Loucy (cell line): ENCODE results near the gene MNS1.

Experiments
- H2AFZ ChIP-seq: fragments of 200-600 bp; sonication (generic); 2 replicates; pipeline ENCODE4 v1.6.0; 2016; ENCODE audit warnings: antibody characterized with exemption, mild to moderate bottlenecking, low read length, moderate library complexity
- H3F3A ChIP-seq: fragments of 200-600 bp; 2 replicates; pipeline ENCODE4 v1.6.0; 2016; ENCODE audit warnings: antibody characterized with exemption, low read depth, mild to moderate bottlenecking
- H3K27me3 ChIP-seq: fragments of 200-600 bp; sonication (generic); 2 replicates; pipeline ENCODE4 v1.6.1; 2014; ENCODE audit warnings: low read length, mild to moderate bottlenecking; ENCODE audit not compliant: insufficient read depth, poor library complexity, severe bottlenecking
- H3K36me3 ChIP-seq: fragments of 200-600 bp; sonication (generic); 2 replicates; pipeline ENCODE4 v1.6.1; 2016; ENCODE audit warnings: low read length; ENCODE audit not compliant: insufficient read depth
- H3K4me1 ChIP-seq: fragments of 200-600 bp; sonication (generic); 2 replicates; pipeline ENCODE4 v1.5.1; 2014; ENCODE audit warnings: low read length, mild to moderate bottlenecking; ENCODE audit not compliant: insufficient read depth, poor library complexity, severe bottlenecking
- H3K4me2 ChIP-seq: fragments of 200-600 bp; sonication (generic); 2 replicates; pipeline ENCODE4 v1.6.0; 2014; ENCODE audit warnings: antibody characterized with exemption, low read length, low read depth, mild to moderate bottlenecking; ENCODE audit not compliant: poor library complexity, severe bottlenecking
- H3K4me3 ChIP-seq: fragments of 200-600 bp; sonication (generic); 2 replicates; pipeline ENCODE4 v1.5.1; 2014; ENCODE audit warnings: low read length, mild to moderate bottlenecking, mixed read lengths; ENCODE audit not compliant: poor library complexity, severe bottlenecking
- H3K79me2 ChIP-seq: fragments of 200-600 bp; sonication (generic); 2 replicates; pipeline ENCODE4 v1.6.1; 2014; ENCODE audit warnings: low read length; ENCODE audit not compliant: insufficient read depth
- H3K9ac ChIP-seq: fragments of 200-600 bp; sonication (generic); 2 replicates; pipeline ENCODE4 v1.6.0; 2014; ENCODE audit warnings: mild to moderate bottlenecking, low read depth, low read length, moderate library complexity; ENCODE audit not compliant: poor library complexity, severe bottlenecking
- H3K9me2 ChIP-seq: fragments of 200-600 bp; sonication (generic); replicated peaks from 2 replicates; pipeline ENCODE4 v1.6.1; 2016; ENCODE audit warnings: low read depth, low read length, mixed read lengths
- H3K9me3 ChIP-seq: fragments of 200-600 bp; sonication (generic); 2 replicates; pipeline ENCODE4 v1.6.1; 2014; ENCODE audit warnings: mild to moderate bottlenecking, antibody characterized with exemption, low read length, low read depth; ENCODE audit not compliant: insufficient read depth
- H4K20me1 ChIP-seq: fragments of 200-600 bp; sonication (generic); 2 replicates; pipeline ENCODE4 v1.6.0; 2014; ENCODE audit warnings: antibody characterized with exemption, low read length, mild to moderate bottlenecking; ENCODE audit not compliant: insufficient read depth, poor library complexity, severe bottlenecking
- EZH2phosphoT487 ChIP-seq: fragments of 200-600 bp; IDR thresholded peaks from 2 replicates; pipeline ENCODE4 v1.6.1; 2018; ENCODE audit warnings: antibody characterized with exemption, mild to moderate bottlenecking, moderate library complexity, borderline replicate concordance
- TF ChIP-seq, protein P1 (sequence below): fragments of 200-600 bp; sonication (generic); conservative IDR thresholded peaks from 2 replicates; pipeline ENCODE4 v1.5.1; 2014; ENCODE audit warnings: mild to moderate bottlenecking, antibody characterized with exemption, low read length

MNS1 gene

DNA sequence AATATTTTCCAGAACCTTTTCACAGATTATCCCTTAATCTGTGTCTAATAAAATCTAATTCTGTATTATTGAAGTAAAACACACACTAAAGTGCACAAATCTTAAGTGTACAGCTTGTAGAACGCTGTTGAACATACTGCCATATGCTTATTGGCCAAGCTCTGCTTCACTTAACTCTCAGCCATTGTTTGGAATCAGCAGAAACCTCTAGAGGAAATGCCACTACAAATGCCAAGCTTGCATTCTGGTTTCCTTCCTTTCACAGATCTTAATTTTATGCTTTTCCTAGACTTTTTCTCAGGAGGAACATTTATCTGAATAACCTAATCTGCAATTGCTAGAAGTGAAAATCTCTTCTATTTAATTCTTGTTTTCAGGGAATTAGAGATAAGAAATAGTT lies 10.1 kb downstream of the MNS1 start:
- H3K9ac ChIP-seq = no peak overlapping the region
- H3K4me1 ChIP-seq = peaks cover 8% of the 10 kb centered on the region
- no peaks in the 10 kb centered on the region for H3K79me2 ChIP-seq
- H3K36me3 ChIP-seq = no peaks in the 10 kb centered on the region
- no peak overlapping the region for H3K4me3 ChIP-seq
- H3K4me2 ChIP-seq = no peak overlapping the region
- H3F3A ChIP-seq = 0 out of 2 replicates have a peak, but pooled peaks cover 3% of the 10 kb centered on the region
- no peaks in the 10 kb centered on the region for H3K27me3 ChIP-seq
- no peaks in the 10 kb centered on the region for H4K20me1 ChIP-seq
- no peaks in the 10 kb centered on the region for H3K9me2 ChIP-seq
- H2AFZ ChIP-seq = peak overlapping the region; percentile 26; the same call in 1 of the 2 replicates
- no peaks in the 10 kb centered on the region for H3K9me3 ChIP-seq
- TF ChIP-seq, protein P1, sequence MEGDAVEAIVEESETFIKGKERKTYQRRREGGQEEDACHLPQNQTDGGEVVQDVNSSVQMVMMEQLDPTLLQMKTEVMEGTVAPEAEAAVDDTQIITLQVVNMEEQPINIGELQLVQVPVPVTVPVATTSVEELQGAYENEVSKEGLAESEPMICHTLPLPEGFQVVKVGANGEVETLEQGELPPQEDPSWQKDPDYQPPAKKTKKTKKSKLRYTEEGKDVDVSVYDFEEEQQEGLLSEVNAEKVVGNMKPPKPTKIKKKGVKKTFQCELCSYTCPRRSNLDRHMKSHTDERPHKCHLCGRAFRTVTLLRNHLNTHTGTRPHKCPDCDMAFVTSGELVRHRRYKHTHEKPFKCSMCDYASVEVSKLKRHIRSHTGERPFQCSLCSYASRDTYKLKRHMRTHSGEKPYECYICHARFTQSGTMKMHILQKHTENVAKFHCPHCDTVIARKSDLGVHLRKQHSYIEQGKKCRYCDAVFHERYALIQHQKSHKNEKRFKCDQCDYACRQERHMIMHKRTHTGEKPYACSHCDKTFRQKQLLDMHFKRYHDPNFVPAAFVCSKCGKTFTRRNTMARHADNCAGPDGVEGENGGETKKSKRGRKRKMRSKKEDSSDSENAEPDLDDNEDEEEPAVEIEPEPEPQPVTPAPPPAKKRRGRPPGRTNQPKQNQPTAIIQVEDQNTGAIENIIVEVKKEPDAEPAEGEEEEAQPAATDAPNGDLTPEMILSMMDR = no peak

DNA sequence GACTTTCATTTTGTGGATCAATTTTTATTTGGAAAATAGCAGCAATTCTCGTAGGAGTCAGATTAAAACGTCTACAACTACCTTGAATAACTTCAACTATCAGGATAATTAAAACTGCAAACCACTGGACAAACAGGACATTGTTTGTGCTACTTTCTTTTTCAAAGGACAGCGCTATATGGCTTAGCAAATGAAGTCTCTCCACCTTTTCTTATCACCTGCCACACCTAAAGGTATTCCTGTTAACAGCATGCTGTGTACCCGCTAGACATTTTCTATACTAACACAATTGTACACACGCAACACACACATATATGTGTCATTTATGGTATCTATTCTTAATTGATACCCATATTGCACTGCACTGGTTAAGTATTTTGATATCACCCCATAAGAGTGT lies 19.2 kb downstream of the MNS1 start:
- H3K9ac ChIP-seq = no peak overlapping the region
- TF ChIP-seq EZH2phosphoT487 = no peak
- TF ChIP-seq, protein P1 = no peak
- no peaks in the 10 kb centered on the region for H3K9me3 ChIP-seq
- H3K4me3 ChIP-seq = no peak overlapping the region
- H2AFZ ChIP-seq = no peak overlapping the region
- H3F3A ChIP-seq = no peaks in the 10 kb centered on the region
- no peaks in the 10 kb centered on the region for H3K27me3 ChIP-seq
- H3K79me2 ChIP-seq = no peaks in the 10 kb centered on the region
- no peaks in the 10 kb centered on the region for H3K9me2 ChIP-seq
- no peak overlapping the region for H3K4me2 ChIP-seq
- no peaks in the 10 kb centered on the region for H4K20me1 ChIP-seq
- no peaks in the 10 kb centered on the region for H3K4me1 ChIP-seq
- peaks cover 5% of the 10 kb centered on the region; the same call in 1 of the 2 replicates for H3K36me3 ChIP-seq

DNA sequence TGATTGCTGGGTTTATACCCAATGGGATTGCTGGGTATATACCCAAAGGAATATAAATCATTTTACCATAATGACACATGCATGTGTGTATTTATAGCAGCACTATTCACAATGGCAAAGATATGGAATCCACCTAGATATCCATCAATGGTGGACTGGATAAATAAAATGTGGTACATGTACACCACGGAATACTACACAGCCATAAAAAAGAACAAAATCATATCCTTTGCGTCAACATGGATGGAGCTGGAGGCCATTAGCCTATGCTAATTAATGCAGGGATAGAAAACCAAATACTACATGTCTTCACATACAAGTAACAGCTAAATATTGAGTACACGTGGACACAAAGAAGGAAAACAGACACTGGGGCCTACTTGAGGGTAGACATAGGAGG lies 22.6 kb downstream of the MNS1 start:
- TF ChIP-seq, protein P1 = no peak
- TF ChIP-seq EZH2phosphoT487 = no peak
- H3K36me3 ChIP-seq = peaks cover 5% of the 10 kb centered on the region; the same call in 1 of the 2 replicates

More for the DNA sequence above, 22.6 kb downstream of the MNS1 start:
- Histone ChIP-seq H3K4me3 (no peak overlapping the region), H3K4me2 (no peak overlapping the region), H3F3A (0 out of 2 replicates have a peak, but pooled peaks cover 5% of the 10 kb centered on the region), H3K9ac (no peak overlapping the region), H3K4me1 (no peaks in the 10 kb centered on the region), H3K27me3 (no peaks in the 10 kb centered on the region), H2AFZ (no peak overlapping the region), H3K79me2 (no peaks in the 10 kb centered on the region), H3K9me3 (no peaks in the 10 kb centered on the region), H4K20me1 (no peaks in the 10 kb centered on the region), H3K9me2 (no peaks in the 10 kb centered on the region)
